Natural killer cell (primary cell): ENCODE results near the gene TUBG2. TPM values are rescaled to one million over a fixed set of nuclear protein-coding genes. Genes with fewer than 3 reads are reported as not detected.

Experiments used
- ATAC-seq, 3 donors: fragments of 150-1000 bp in 2 of 3; fragments of 200-7000 bp in 1 of 3; cut with Tn5 transposase; 1 replicate in 1 of 3; 2 replicates in 2 of 3; pipeline ENCODE4 v1.10.0; 2021; ENCODE audit warnings: mild to moderate bottlenecking in 2 of 3, moderate library complexity in 2 of 3
- DNase-seq, 2 donors: peaks; one replicate each; pipeline versions ENCODE4 v3.0.0 to v3.0.0-alpha.2; 2013 to 2021; ENCODE audit warnings: mixed read lengths in 1 of 2
- H3K27ac ChIP-seq: one replicate; pipeline ENCODE4 v1.5.1; 2013; ENCODE audit warnings: mild to moderate bottlenecking, low read length
- H3K27me3 ChIP-seq: one replicate; pipeline ENCODE4 v1.6.1; 2013; ENCODE audit warnings: low read length; ENCODE audit not compliant: control insufficient read depth, insufficient read depth
- H3K36me3 ChIP-seq: one replicate; pipeline ENCODE4 v1.6.1; 2013; ENCODE audit warnings: low read length; ENCODE audit not compliant: control insufficient read depth, insufficient read depth
- H3K4me1 ChIP-seq: one replicate; pipeline ENCODE4 v1.6.1; 2013; ENCODE audit warnings: low read length; ENCODE audit not compliant: control insufficient read depth, insufficient read depth
- H3K4me3 ChIP-seq: one replicate; pipeline ENCODE4 v1.5.1; 2013; ENCODE audit warnings: low read length
- H3K9me3 ChIP-seq: one replicate; pipeline ENCODE4 v1.6.1; 2013; ENCODE audit warnings: low read length; ENCODE audit not compliant: control insufficient read depth, insufficient read depth
- H3K27ac Mint-ChIP-seq, 2 donors: one replicate each; pipeline ENCODE4 v1.8.0; 2022; ENCODE audit warnings: mild to moderate bottlenecking in 2 of 2, mixed read lengths in 2 of 2, moderate library complexity in 1 of 2
- H3K27me3 Mint-ChIP-seq, 2 donors: one replicate each; pipeline ENCODE4 v1.8.0; 2022; ENCODE audit warnings: low read depth in 2 of 2, mixed read lengths in 2 of 2
- H3K36me3 Mint-ChIP-seq: one replicate; pipeline ENCODE4 v1.8.0; 2022; ENCODE audit warnings: mixed read lengths
- H3K4me1 Mint-ChIP-seq, 2 donors: one replicate each; pipeline ENCODE4 v1.8.0; 2022; ENCODE audit warnings: mixed read lengths in 2 of 2
- H3K4me3 Mint-ChIP-seq: one replicate; pipeline ENCODE4 v1.8.0; 2022; ENCODE audit warnings: mild to moderate bottlenecking, moderate library complexity, mixed read lengths
- H3K9me3 Mint-ChIP-seq, 2 donors: one replicate each; pipeline ENCODE4 v1.8.0; 2022; ENCODE audit warnings: mixed read lengths in 2 of 2
- WGBS: methylation state at CpG from one replicate; pipeline ENCODE4 v1.1.7; 2013; ENCODE audit warnings: missing lambda C conversion rate; ENCODE audit not compliant: insufficient coverage; 5-methylcytosine and 5-hydroxymethylcytosine counted together
- intact Hi-C: fragments of 100-400 bp; cut with micrococcal nuclease; formaldehyde crosslinking; loops from one replicate; pipeline ENCODE4 v1.14.2; 2022
- total RNA-seq, 4 donors: library from RNA; stranded (reverse); fragments of 120-200 nt in 1 of 4; gene quantifications; one replicate each; pipeline versions ENCODE4 v1.2.3 to v1.2.4, GENCODE V29; 2013 to 2022
- TF ChIP-seq, protein P1 (sequence below): fragments of 200-600 bp; IDR thresholded peaks from one replicate; pipeline ENCODE4 v1.8.0; 2022; ENCODE audit warnings: antibody characterized with exemption

TUBG2 gene
- total RNA-seq, 3 donors from 2014 or later (not counting 1 experiment from before 2014, with no cell fraction given) = 7.8 to 14.2 (median 9.6) TPM

DNA sequence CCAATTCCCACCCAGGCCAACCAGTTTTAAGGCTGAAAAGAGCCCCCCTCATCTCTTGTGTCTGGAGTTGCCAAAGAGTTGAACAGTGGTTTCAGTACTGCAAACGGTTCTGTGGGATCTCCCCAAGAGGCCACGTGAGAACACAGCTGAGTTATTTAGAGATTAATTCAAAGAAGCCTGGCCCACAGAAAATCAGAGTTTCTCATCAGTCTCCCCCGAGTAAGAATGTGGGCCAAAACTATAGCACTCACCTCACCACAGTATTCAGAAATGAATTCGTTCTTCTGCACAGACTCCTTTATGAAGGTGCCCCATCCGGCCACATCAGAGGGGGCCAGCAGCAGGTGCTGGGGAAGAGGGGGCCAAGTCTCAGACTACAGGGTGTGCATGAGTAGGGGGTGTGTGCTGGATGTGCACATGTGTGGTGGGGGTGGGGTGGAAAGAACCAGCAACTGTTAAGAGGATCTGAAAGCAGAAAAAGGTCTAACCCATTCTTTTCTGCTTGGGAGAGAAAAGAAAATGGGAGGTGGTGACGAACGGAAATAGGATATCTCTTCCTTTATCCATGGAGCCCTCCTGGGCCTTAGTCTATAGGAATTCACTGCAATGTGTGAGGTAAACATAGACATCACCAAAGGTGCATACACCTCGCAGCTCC is 45.9 kb downstream of the TUBG2 start:
- H3K4me3 Mint-ChIP-seq = no peak overlapping the region
- no peak overlapping the region for H3K27ac Mint-ChIP-seq
- no peaks in the 10 kb centered on the region for H3K27me3 Mint-ChIP-seq
- H3K9me3 ChIP-seq = no peaks in the 10 kb centered on the region
- whole genome bisulfite sequencing = 69% methylated on average over 8 of the region's 8 CpGs
- peaks cover 36% of the 10 kb centered on the region for H3K36me3 Mint-ChIP-seq
- no peaks in the 10 kb centered on the region for H3K9me3 Mint-ChIP-seq
- peaks cover 77% of the 10 kb centered on the region for H3K36me3 ChIP-seq
- intact Hi-C loops = no loop called here
- no peak overlapping the region for H3K27ac ChIP-seq
- no peaks in the 10 kb centered on the region for H3K27me3 ChIP-seq
- H3K4me3 ChIP-seq = no peak overlapping the region
- H3K4me1 ChIP-seq = peaks cover 38% of the 10 kb centered on the region
- peaks cover 8 to 10% of the 10 kb centered on the region in 2 donors for H3K4me1 Mint-ChIP-seq
- DNase-seq (no peak), ATAC-seq (no peak)
- TF ChIP-seq, protein P1, sequence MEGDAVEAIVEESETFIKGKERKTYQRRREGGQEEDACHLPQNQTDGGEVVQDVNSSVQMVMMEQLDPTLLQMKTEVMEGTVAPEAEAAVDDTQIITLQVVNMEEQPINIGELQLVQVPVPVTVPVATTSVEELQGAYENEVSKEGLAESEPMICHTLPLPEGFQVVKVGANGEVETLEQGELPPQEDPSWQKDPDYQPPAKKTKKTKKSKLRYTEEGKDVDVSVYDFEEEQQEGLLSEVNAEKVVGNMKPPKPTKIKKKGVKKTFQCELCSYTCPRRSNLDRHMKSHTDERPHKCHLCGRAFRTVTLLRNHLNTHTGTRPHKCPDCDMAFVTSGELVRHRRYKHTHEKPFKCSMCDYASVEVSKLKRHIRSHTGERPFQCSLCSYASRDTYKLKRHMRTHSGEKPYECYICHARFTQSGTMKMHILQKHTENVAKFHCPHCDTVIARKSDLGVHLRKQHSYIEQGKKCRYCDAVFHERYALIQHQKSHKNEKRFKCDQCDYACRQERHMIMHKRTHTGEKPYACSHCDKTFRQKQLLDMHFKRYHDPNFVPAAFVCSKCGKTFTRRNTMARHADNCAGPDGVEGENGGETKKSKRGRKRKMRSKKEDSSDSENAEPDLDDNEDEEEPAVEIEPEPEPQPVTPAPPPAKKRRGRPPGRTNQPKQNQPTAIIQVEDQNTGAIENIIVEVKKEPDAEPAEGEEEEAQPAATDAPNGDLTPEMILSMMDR = no peak

DNA sequence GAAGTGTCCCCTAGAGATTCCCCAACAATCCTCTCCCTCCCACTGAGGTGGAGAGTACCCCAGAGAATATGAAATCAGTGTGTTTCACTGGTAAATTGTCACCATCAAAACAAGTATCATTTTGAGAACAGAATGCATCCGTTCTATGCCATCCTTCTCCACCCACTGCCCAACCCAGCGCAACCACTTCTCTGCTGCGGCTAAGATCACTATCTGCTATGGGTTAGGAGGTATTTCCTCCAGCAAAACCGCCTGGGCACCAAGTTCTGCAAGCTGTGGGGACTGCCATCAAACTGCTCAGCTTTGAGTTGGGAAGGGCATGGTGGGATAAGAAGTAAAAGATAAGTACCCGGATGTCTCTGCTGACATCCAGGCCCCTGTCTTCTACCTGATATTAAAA is 47.6 kb downstream of the TUBG2 start:
- TF ChIP-seq, protein P1 = no peak
- Mint-ChIP-seq H3K27ac (no peak overlapping the region), H3K9me3 (no peaks in the 10 kb centered on the region), H3K27me3 (no peaks in the 10 kb centered on the region), H3K4me1 (peaks cover 5 to 8% of the 10 kb centered on the region in 2 donors), H3K4me3 (no peak overlapping the region), H3K36me3 (peaks cover 41% of the 10 kb centered on the region)
- ATAC-seq (peak in 2 of 3 donors; percentile 72 to 74), DNase-seq (peak in 1 of 2 donors; percentile 75)
- WGBS = 0% methylated on average over 2 of the region's 5 CpGs
- Histone ChIP-seq H3K4me3 (no peak overlapping the region), H3K27me3 (no peaks in the 10 kb centered on the region), H3K9me3 (no peaks in the 10 kb centered on the region), H3K36me3 (peaks cover 78% of the 10 kb centered on the region), H3K27ac (no peak overlapping the region), H3K4me1 (peaks cover 38% of the 10 kb centered on the region)
- intact Hi-C loops = no loop called here

DNA sequence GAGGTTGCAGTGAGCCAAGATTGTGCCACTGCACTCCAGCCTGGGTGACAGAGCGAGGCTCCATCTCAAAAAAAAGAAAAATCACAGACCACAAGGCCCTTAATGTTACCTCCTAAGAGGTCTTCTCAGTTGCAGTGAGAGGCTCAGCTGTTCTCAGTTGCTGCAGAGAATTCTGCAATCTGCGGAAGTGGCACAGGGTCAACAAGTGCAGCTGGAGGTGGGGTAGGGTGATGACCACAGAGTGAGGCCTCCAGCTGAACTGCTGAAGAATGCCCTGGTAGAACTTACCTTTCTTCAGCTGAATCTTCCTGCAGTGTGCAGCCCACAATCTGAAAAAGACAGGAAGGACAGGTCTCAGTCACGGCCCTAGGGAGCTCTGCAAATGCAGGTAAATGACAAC is 49.5 kb downstream of the TUBG2 start:
- Histone ChIP-seq H3K36me3 (peaks cover 77% of the 10 kb centered on the region), H3K4me3 (no peak overlapping the region), H3K27ac (no peak overlapping the region), H3K27me3 (no peaks in the 10 kb centered on the region), H3K4me1 (peaks cover 33% of the 10 kb centered on the region), H3K9me3 (no peaks in the 10 kb centered on the region)
- Mint-ChIP-seq H3K27me3 (no peaks in the 10 kb centered on the region), H3K36me3 (peaks cover 40% of the 10 kb centered on the region), H3K4me3 (no peak overlapping the region), H3K9me3 (no peaks in the 10 kb centered on the region), H3K4me1 (peaks cover 5 to 8% of the 10 kb centered on the region in 2 donors), H3K27ac (no peak overlapping the region)
- intact Hi-C loops = no loop called here
- ATAC-seq = peak in 2 of 3 donors; percentile 31 to 53
- no peak for DNase-seq
- 91% methylated on average over 3 of the region's 3 CpGs for WGBS
- TF ChIP-seq, protein P1 = no peak

DNA sequence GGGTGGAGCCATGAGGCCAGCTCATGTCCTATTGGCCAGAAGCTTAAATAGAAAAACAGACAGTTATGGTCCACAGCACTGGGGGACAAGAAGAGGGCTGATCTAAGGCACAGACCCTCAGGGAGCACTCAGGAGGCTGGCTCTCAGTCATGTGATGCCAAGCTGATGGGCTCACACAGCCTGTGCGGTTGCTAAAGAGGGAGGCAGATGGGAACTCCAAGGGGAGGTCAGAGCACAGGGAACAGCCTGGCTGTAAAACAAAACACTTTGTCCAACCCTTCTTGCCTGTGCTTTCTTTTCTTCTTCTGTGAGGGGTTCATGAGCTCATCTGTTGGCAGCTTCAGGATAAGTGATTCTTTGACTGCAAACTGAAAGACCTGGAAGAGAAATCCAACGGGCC is 50.5 kb downstream of the TUBG2 start:
- H3K36me3 Mint-ChIP-seq = peaks cover 31% of the 10 kb centered on the region
- H3K27me3 Mint-ChIP-seq = no peaks in the 10 kb centered on the region
- no peak overlapping the region for H3K4me3 Mint-ChIP-seq
- H3K36me3 ChIP-seq = peaks cover 77% of the 10 kb centered on the region
- no peaks in the 10 kb centered on the region for H3K9me3 Mint-ChIP-seq
- no peak overlapping the region for H3K4me3 ChIP-seq
- intact Hi-C loops = no loop called here
- H3K27me3 ChIP-seq = no peaks in the 10 kb centered on the region
- ATAC-seq (no peak), DNase-seq (no peak)
- H3K4me1 ChIP-seq = peaks cover 33% of the 10 kb centered on the region
- H3K9me3 ChIP-seq = no peaks in the 10 kb centered on the region
- peaks cover 5 to 8% of the 10 kb centered on the region in 2 donors for H3K4me1 Mint-ChIP-seq
- TF ChIP-seq, protein P1 = no peak
- H3K27ac Mint-ChIP-seq = no peak overlapping the region
- no peak overlapping the region for H3K27ac ChIP-seq
- WGBS = 98% methylated on average over 2 of the region's 2 CpGs
